ENCODE results near the gene COX19. TPM values are rescaled to one million over a fixed set of nuclear protein-coding genes. Genes with fewer than 3 reads are reported as not detected.

COX19 gene
- total and polyA plus RNA-seq, 2 of the 13 experiments (the other 11 are each of a cell fraction or from before 2014, with no cell fraction given) = 11.5 to 21.7 TPM

DNA sequence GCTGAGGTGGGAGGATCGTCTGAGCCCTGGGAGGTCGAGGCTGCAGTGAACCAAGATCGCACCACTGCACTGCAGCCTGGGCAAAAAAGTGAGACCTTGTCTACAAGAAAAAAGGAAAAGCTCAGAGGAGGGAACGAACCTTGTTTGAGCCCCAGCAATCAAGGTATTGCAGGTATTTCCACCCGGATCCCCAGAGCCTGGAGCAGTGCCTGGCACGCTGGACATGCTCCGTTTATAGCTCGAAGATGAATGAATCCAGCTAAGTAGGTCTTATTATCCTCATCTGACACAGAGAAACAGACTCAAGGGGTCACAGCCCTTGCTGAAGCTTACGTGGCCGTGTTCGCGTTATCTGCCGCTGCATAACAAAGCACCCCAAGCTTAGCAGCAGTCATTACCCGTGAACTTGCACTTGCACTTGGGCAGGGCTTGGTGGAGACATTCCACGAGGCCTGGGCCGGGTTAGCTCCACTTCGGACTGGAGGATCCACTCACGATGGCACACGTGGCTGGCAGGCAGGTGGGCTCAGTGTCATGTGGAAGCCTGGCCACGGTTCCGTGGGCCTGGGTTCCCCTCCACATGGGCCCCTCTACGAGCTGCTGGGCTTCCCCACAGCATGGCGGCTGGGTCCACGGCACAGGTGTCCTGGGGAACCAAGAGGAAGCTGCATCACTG, 3.2 kb upstream of the COX19 start (continued):
- TF ChIP-seq ZNF432 (CRISPR knock-in tag; IDR thresholded peaks at IDR 0.05; ENCODE audit: borderline replicate concordance) = no peak
- no peak for TF ChIP-seq HCFC1 (IDR thresholded peaks at IDR 0.05; ENCODE audit: low read depth, low read length)
- TF ChIP-seq ZIK1 (CRISPR knock-in tag; IDR thresholded peaks at IDR 0.05; ENCODE audit: borderline replicate concordance, low read depth) = no peak
- TF ChIP-seq ZNF746 (CRISPR knock-in tag; IDR thresholded peaks at IDR 0.05) = no peak
- TF ChIP-seq, protein P1, sequence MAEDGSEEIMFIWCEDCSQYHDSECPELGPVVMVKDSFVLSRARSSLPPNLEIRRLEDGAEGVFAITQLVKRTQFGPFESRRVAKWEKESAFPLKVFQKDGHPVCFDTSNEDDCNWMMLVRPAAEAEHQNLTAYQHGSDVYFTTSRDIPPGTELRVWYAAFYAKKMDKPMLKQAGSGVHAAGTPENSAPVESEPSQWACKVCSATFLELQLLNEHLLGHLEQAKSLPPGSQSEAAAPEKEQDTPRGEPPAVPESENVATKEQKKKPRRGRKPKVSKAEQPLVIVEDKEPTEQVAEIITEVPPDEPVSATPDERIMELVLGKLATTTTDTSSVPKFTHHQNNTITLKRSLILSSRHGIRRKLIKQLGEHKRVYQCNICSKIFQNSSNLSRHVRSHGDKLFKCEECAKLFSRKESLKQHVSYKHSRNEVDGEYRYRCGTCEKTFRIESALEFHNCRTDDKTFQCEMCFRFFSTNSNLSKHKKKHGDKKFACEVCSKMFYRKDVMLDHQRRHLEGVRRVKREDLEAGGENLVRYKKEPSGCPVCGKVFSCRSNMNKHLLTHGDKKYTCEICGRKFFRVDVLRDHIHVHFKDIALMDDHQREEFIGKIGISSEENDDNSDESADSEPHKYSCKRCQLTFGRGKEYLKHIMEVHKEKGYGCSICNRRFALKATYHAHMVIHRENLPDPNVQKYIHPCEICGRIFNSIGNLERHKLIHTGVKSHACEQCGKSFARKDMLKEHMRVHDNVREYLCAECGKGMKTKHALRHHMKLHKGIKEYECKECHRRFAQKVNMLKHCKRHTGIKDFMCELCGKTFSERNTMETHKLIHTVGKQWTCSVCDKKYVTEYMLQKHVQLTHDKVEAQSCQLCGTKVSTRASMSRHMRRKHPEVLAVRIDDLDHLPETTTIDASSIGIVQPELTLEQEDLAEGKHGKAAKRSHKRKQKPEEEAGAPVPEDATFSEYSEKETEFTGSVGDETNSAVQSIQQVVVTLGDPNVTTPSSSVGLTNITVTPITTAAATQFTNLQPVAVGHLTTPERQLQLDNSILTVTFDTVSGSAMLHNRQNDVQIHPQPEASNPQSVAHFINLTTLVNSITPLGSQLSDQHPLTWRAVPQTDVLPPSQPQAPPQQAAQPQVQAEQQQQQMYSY (CRISPR knock-in tag; IDR thresholded peaks at IDR 0.05) = no peak
- no peak for TF ChIP-seq ZFP90 (CRISPR knock-in tag; IDR thresholded peaks at IDR 0.05; ENCODE audit: borderline replicate concordance)
- TF ChIP-seq HDAC2 (CRISPR knock-in tag; IDR thresholded peaks at IDR 0.05) = no peak
- TF ChIP-seq, protein P2, sequence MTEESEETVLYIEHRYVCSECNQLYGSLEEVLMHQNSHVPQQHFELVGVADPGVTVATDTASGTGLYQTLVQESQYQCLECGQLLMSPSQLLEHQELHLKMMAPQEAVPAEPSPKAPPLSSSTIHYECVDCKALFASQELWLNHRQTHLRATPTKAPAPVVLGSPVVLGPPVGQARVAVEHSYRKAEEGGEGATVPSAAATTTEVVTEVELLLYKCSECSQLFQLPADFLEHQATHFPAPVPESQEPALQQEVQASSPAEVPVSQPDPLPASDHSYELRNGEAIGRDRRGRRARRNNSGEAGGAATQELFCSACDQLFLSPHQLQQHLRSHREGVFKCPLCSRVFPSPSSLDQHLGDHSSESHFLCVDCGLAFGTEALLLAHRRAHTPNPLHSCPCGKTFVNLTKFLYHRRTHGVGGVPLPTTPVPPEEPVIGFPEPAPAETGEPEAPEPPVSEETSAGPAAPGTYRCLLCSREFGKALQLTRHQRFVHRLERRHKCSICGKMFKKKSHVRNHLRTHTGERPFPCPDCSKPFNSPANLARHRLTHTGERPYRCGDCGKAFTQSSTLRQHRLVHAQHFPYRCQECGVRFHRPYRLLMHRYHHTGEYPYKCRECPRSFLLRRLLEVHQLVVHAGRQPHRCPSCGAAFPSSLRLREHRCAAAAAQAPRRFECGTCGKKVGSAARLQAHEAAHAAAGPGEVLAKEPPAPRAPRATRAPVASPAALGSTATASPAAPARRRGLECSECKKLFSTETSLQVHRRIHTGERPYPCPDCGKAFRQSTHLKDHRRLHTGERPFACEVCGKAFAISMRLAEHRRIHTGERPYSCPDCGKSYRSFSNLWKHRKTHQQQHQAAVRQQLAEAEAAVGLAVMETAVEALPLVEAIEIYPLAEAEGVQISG (CRISPR knock-in tag; IDR thresholded peaks at IDR 0.05) = no peak
- 0 out of 2 replicates have a peak, but pooled peaks have one; percentile 29 for TF ChIP-seq AHR (CRISPR knock-in tag; IDR thresholded peaks at IDR 0.05)
- TF ChIP-seq FOXM1 (CRISPR knock-in tag; IDR thresholded peaks at IDR 0.05) = no peak
- TF ChIP-seq CBX5 (CRISPR knock-in tag; IDR thresholded peaks at IDR 0.05; ENCODE audit: borderline replicate concordance) = no peak
- no peak for TF ChIP-seq TMF1 (CRISPR knock-in tag; IDR thresholded peaks at IDR 0.05; ENCODE audit: low read depth)
- peak; percentile 21; the same call in 1 of the 2 replicates for TF ChIP-seq REPIN1 (CRISPR knock-in tag; IDR thresholded peaks at IDR 0.05; ENCODE audit: borderline replicate concordance, low read depth)
- no peak for TF ChIP-seq ZFYVE20 (CRISPR knock-in tag; IDR thresholded peaks at IDR 0.05; ENCODE audit: borderline replicate concordance, low read depth)
- no peak for TF ChIP-seq NFATC3 (CRISPR knock-in tag; IDR thresholded peaks at IDR 0.05)
- TF ChIP-seq ZNF225 (CRISPR knock-in tag; IDR thresholded peaks at IDR 0.05) = no peak
- TF ChIP-seq, protein P3, sequence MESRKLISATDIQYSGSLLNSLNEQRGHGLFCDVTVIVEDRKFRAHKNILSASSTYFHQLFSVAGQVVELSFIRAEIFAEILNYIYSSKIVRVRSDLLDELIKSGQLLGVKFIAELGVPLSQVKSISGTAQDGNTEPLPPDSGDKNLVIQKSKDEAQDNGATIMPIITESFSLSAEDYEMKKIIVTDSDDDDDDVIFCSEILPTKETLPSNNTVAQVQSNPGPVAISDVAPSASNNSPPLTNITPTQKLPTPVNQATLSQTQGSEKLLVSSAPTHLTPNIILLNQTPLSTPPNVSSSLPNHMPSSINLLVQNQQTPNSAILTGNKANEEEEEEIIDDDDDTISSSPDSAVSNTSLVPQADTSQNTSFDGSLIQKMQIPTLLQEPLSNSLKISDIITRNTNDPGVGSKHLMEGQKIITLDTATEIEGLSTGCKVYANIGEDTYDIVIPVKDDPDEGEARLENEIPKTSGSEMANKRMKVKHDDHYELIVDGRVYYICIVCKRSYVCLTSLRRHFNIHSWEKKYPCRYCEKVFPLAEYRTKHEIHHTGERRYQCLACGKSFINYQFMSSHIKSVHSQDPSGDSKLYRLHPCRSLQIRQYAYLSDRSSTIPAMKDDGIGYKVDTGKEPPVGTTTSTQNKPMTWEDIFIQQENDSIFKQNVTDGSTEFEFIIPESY (CRISPR knock-in tag; IDR thresholded peaks at IDR 0.05) = peak; percentile 78; the same call in 1 of the 2 replicates
- 0 out of 2 replicates have a peak, but pooled peaks have one; percentile 21 for TF ChIP-seq BORCS8-MEF2B (CRISPR knock-in tag; IDR thresholded peaks at IDR 0.05)
- no peak for TF ChIP-seq ZKSCAN8 (CRISPR knock-in tag; IDR thresholded peaks at IDR 0.05; ENCODE audit: borderline replicate concordance)
- no peak for TF ChIP-seq ZNF20 (CRISPR knock-in tag; IDR thresholded peaks at IDR 0.05)
- TF ChIP-seq ZC3H4 (CRISPR knock-in tag; IDR thresholded peaks at IDR 0.05; ENCODE audit: borderline replicate concordance) = peak; percentile 94
- TF ChIP-seq ZNF180 (CRISPR knock-in tag; IDR thresholded peaks at IDR 0.05; ENCODE audit: borderline replicate concordance, low read depth) = no peak
- no peak for TF ChIP-seq SALL2 (CRISPR knock-in tag; IDR thresholded peaks at IDR 0.05)
